ENCODE results near the gene SRGAP1. TPM values are rescaled to one million over a fixed set of nuclear protein-coding genes. Genes with fewer than 3 reads are reported as not detected.
"Not testable (repeated sequence)": the region's sequence is repeated elsewhere in the genome, so short reads cannot be mapped to it uniquely, and the experiment has no call there.

SRGAP1 gene
- total RNA-seq, 6 donors from 2014 or later, result 4.7 to 36.7 (median 14.0) TPM

GRCh38 chr12:64128366-64128765, 283.9 kb downstream of the SRGAP1 start:
- Histone ChIP-seq H3K27ac (no peak overlapping the region), H3K4me3 (no peak overlapping the region), H3K27me3 (no peaks in the 10 kb centered on the region), H3K36me3 (peaks cover 0 to 38% (median 8%) of the 10 kb centered on the region in 4 donors), H3K4me1 (no peaks in the 10 kb centered on the region), H3K9me3 (peaks cover 0 to 5% (median 2%) of the 10 kb centered on the region in 4 donors)
- TF ChIP-seq CTCF (IDR thresholded peaks at IDR 0.05), result no peak
- TF ChIP-seq POLR2AphosphoS5 (IDR thresholded peaks at IDR 0.05), result no peak
- TF ChIP-seq POLR2A (IDR thresholded peaks at IDR 0.05), result no peak
- TF ChIP-seq EP300 (IDR thresholded peaks at IDR 0.05), result no peak
- 79 to 84% methylated on average over 1 of the region's 1 CpG for WGBS, 2 donors
- DNase-seq (no peak), ATAC-seq (ENCODE audit: low FRiP score in 2 of 2) (no peak)

- ATAC-seq (ENCODE audit: low FRiP score in 2 of 2); H3K27me3 ChIP-seq; H3K4me1 ChIP-seq; H3K27ac ChIP-seq; H3K4me3 ChIP-seq; DNase-seq: not testable (repeated sequence)
- Histone ChIP-seq H3K36me3 (peaks cover 0 to 38% (median 8%) of the 10 kb centered on the region in 4 donors), H3K9me3 (peaks cover 3 to 16% (median 10%) of the 10 kb centered on the region in 4 donors)
- WGBS, 2 donors, result 88 to 100% methylated on average over 2 of the region's 2 CpGs
Observed at GRCh38 chr12:64130476-64130875, 286.0 kb downstream of the SRGAP1 start.

GRCh38 chr12:64131456-64131855, 287.0 kb downstream of the SRGAP1 start:
- not testable (repeated sequence) for H3K4me1 ChIP-seq; H3K27me3 ChIP-seq; H3K27ac ChIP-seq; H3K4me3 ChIP-seq; DNase-seq; ATAC-seq (ENCODE audit: low FRiP score in 2 of 2)
- WGBS, 2 donors, result 90 to 97% methylated on average over 6 of the region's 6 CpGs
- Histone ChIP-seq H3K36me3 (peaks cover 0 to 38% (median 8%) of the 10 kb centered on the region in 4 donors), H3K9me3 (peaks cover 3 to 16% (median 10%) of the 10 kb centered on the region in 4 donors)

- H3K4me1 ChIP-seq; H3K4me3 ChIP-seq; H3K27me3 ChIP-seq; H3K27ac ChIP-seq; ATAC-seq (ENCODE audit: low FRiP score in 2 of 2); DNase-seq: not testable (repeated sequence)
- Histone ChIP-seq H3K9me3 (peaks cover 3 to 16% (median 10%) of the 10 kb centered on the region in 4 donors), H3K36me3 (peaks cover 0 to 34% (median 6%) of the 10 kb centered on the region in 4 donors)
- 93 to 94% methylated on average over 2 of the region's 2 CpGs for WGBS, 2 donors
Observed at GRCh38 chr12:64132672-64133071, 288.2 kb downstream of the SRGAP1 start.

- no peak for TF ChIP-seq POLR2AphosphoS5 (IDR thresholded peaks at IDR 0.05)
- TF ChIP-seq EP300 (IDR thresholded peaks at IDR 0.05), result no peak
- no peak for TF ChIP-seq CTCF (IDR thresholded peaks at IDR 0.05)
- no peak for TF ChIP-seq POLR2A (IDR thresholded peaks at IDR 0.05)
- Histone ChIP-seq H3K9me3 (peaks cover 3 to 16% (median 10%) of the 10 kb centered on the region in 4 donors), H3K27me3 (no peaks in the 10 kb centered on the region), H3K4me3 (no peak overlapping the region), H3K27ac (no peak overlapping the region), H3K36me3 (peaks cover 0 to 9% (median 2%) of the 10 kb centered on the region in 4 donors), H3K4me1 (no peaks in the 10 kb centered on the region)
- ATAC-seq (ENCODE audit: low FRiP score in 2 of 2) (no peak), DNase-seq (no peak)
- WGBS, 2 donors, result 89 to 90% methylated on average over 6 of the region's 6 CpGs
Observed at GRCh38 chr12:64137117-64137516, 292.6 kb downstream of the SRGAP1 start.

- Histone ChIP-seq H3K36me3 (peaks cover 0 to 20% (median 3%) of the 10 kb centered on the region in 4 donors), H3K9me3 (peaks cover 0 to 4% (median 2%) of the 10 kb centered on the region in 4 donors), H3K4me3 (no peak overlapping the region), H3K27ac (no peak overlapping the region), H3K4me1 (no peaks in the 10 kb centered on the region), H3K27me3 (no peaks in the 10 kb centered on the region)
- TF ChIP-seq EP300 (IDR thresholded peaks at IDR 0.05), result no peak
- no peak for TF ChIP-seq CTCF (IDR thresholded peaks at IDR 0.05)
- no peak for TF ChIP-seq POLR2AphosphoS5 (IDR thresholded peaks at IDR 0.05)
- no peak for TF ChIP-seq POLR2A (IDR thresholded peaks at IDR 0.05)
- ATAC-seq (ENCODE audit: low FRiP score in 2 of 2) (no peak), DNase-seq (no peak)
- WGBS, 2 donors, result 97 to 100% methylated on average over 1 of the region's 1 CpG
Observed at GRCh38 chr12:64139021-64139420, 294.5 kb downstream of the SRGAP1 start.

Data from upper lobe of left lung (tissue), 6 donors.